HG03064 (cell line): ENCODE results near the gene IMPA2.
A peak's percentile ranks its signal among the peaks of the same experiment; 100 is the strongest.

ENCODE experiments used
- ATAC-seq: cut with Tn5 transposase; IDR thresholded peaks from one replicate; pipeline ENCODE4 v1.9.1; 2021; ENCODE audit warnings: low read depth; ENCODE audit not compliant: unreplicated experiment

IMPA2 gene

DNA sequence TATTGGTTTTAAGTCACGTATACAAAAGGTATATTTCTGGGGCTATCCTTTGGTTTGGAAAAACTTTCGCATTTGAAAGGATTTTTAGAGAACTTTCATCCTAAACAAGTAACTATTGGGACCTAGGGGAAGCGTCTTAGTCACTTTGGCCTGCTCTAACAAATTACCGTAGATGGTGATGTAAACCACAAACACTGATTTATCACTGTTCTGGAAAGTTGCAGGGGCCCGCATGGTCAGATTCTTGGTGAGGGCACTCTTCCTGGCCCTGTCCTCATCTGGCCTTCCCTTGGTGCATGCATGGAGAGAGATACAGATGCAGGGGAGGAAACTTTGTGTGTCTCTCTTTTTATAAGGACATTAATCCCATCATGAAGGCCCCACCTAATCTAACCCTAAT is 63.3 kb downstream of the IMPA2 start:
- ATAC-seq: no peak

DNA sequence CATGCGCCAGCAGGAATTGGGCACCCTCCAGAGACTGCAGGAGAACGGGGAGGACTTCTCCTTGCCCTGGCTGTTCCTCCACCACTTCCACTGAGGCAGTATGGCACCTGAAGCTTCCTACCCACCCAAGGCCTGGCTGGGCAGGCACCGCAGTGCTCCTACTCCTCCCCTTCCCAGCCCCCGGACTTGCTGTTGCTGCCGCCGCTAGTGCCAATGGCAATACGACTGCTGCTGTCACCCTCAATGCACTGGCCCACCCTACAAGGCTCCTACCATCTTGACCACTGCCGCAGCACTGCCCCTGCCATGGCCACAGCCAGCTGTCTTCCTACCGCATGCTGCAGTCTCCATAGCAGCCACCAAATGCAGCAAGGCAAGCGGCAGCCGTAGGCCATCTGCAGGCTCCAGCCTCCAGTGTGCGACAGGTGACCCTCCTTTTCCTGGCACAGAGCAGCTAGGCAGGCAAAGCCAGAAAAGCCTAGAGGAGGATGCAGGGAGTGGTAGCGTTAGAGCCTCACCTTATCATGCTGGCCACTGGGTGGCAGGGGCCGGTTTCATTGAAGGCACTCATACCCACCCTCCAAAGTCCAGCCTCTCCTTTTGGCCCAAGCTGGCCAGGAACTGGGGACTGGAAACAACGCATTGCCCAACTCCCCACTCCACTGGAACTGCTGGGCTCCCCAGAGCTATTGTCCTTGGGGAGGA is 64.9 kb downstream of the IMPA2 start:
- ATAC-seq: no peak

DNA sequence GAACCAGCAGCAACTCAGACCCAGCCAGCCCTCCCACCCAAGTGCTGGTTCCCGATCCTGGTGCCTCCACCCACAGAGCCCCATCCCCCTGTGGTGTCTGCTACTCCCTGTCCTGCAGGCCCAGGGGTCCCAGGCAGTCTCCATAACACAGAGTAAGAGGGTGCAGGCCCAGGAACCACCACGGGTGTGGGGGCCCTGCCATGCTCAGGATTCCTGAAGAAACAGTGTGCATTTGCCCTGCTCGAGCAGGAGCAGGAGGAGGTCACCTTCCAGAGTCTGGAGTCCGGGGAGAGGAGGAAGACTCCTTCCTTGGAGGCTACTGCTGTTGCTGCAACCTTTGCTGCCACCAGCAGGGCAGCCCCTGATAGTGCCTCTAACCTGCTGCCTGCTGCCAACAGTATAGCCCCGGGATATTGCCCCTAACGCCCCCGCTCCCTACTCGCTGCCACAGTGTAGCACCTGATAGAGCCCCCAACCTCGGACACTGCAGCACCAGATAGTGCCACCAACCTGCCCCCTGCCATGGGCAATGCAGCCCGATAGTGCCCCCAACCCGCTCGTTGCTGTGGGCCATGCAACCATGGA is 65.5 kb downstream of the IMPA2 start:
- no peak for ATAC-seq

GRCh38 chr18:12048010-12048826 is 66.9 kb downstream of the IMPA2 start:
- no peak for ATAC-seq

- ATAC-seq: no peak
Measured at GRCh38 chr18:12048827-12049175, 67.5 kb downstream of the IMPA2 start.

DNA sequence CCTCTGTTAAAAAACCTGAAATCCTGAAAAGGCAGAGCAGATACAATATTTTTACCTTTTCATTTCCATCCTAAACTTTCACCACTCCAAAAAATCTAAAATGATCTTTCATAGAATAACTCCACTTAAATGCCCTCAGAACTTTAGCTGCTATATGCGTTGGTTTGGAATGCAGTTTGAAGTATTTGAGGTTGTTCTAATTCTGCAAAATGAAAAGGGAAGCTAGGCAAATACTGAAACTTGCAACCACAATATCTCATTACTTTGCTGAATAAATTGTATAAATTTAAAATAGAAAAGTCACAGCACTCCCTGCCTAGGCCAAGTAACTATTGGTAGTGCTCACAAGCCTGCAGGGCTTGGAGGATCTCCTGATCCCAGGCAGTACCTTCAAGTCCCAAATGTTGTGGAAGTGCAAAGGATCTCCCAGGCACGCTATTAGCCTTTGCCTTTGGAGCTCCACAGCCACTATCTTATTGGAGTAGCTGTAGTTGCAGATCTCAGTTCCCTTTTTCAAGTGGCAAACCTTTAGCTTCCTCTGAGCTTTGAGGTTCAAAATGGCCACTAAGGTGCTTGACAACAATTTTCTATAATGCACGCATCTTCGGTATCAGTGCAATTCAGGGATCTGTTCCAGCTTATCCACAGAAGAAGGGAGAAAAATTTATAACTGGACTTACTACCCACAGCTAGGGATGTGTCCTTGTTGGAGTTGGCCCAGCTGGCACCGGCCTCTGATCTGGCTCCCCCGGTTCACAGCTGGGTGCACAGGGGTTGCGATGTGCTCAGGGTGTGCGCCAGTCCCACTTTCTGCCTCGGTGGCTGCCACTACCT is 68.9 kb downstream of the IMPA2 start:
- ATAC-seq: peak; percentile 93

DNA sequence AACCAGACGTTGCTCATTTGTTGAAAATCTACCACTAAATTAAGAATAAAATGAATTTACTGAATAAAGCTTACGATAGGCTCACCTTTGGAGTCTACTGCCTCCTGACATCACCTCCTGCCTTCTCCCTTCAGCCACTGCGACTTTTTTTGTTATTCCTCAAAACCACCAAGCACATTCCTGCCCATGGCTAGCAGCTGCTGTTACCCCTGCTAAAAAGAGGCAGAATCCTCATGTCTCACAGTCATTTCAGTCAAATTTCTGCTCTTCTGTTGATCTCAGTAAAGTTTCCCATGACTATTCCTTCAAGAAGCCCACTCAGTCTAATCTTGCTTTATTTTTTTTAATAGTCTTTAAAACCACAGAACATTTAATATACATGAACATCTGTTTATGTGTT is 71.6 kb downstream of the IMPA2 start:
- ATAC-seq: no peak

DNA sequence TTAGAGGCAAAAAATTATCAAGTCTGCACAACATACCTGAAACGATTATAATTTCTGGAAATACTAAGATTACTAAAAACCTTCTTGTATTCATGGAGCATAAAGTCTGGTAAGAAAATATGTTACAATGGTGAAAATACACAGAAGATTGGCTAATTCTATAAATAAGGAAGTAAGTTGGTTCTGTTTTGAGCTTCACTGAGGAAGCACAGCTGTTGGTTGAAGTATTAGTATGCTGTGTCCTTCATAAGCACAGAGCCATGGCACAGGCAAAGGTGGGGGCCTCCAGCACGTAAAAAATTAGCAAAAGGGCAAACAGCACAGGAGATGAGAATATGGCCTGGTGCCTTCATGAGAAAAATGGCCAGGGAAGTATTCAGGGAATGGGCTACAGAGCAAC is 72.0 kb downstream of the IMPA2 start:
- no peak for ATAC-seq

- ATAC-seq: no peak
Measured at GRCh38 chr18:12056034-12056883, 75.0 kb downstream of the IMPA2 start.

DNA sequence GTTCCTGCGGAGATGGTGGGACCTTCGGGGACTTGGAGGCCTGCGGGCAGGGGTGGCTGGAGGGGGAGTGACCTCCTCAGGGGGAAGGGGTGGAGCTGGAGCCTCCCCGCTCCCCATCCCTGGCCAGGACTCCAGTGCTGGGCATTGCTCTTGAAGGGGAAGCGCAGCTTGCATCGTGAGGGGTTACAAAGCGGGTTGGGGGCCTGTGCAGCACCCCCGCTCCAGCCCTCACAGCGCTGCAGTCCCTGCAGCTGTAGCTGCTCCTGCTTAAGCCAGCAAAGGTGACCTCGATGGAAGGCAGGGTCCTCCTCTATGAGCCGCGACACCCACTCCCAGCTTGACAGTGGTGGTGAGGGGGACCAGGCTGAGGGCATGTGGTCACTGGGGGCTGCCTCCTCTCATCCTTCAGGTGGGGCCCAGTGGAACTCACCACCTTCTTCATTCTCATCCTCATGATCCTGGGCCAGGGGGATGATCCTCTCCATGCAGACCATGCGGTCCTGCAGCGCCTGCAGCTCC is 75.6 kb downstream of the IMPA2 start:
- ATAC-seq: no peak

GRCh38 chr18:12057419-12058039 is 76.2 kb downstream of the IMPA2 start:
- ATAC-seq: no peak

GRCh38 chr18:12059334-12060181 is 78.3 kb downstream of the IMPA2 start:
- no peak for ATAC-seq

GRCh38 chr18:12060182-12060870 is 79.0 kb downstream of the IMPA2 start:
- ATAC-seq: no peak

- ATAC-seq: no peak
Measured at GRCh38 chr18:12061685-12062084, 80.4 kb downstream of the IMPA2 start.

DNA sequence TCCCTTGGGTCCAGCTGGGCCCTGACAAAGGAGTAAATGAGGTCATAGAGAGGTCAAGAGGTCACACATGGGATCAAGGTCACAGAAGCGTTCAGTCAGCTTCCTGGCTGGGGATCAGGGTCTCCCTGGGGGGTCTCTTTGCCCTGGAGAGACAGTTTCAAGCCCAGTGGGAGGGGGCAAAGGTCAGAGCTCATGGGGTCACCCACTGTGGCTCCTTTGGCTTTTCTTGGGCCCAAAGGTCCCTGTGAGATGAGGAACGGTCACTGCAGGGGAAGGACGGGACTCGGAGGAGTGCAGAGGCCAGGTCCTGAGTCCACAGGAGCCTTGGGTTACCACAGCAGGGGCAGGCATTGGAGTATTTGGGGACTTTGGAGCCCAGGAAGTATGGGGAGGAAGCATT is 81.7 kb downstream of the IMPA2 start:
- ATAC-seq: no peak

GRCh38 chr18:12064086-12064763 is 82.9 kb downstream of the IMPA2 start:
- ATAC-seq: no peak

GRCh38 chr18:12065397-12065796 is 84.1 kb downstream of the IMPA2 start:
- no peak for ATAC-seq
